SK-N-MC (cell line): ENCODE measurements around the gene CDKL2.
"Not testable (repeated sequence)": the region's sequence is repeated elsewhere in the genome, so short reads cannot be mapped to it uniquely, and the experiment has no call there.

Experiments used
- DNase-seq: peaks from one replicate; pipeline ENCODE4 v3.0.0-alpha.2; 2011; ENCODE audit warnings: low read depth, low spot score
- H3K27ac ChIP-seq: fragments of 200-600 bp; sonication (generic); 2 replicates; pipeline ENCODE4 v1.5.1; 2016; ENCODE audit warnings: mixed run types
- H3K36me3 ChIP-seq: fragments of 200-600 bp; sonication (generic); 2 replicates; pipeline ENCODE4 v1.6.1; 2017; ENCODE audit warnings: antibody characterized with exemption, low read length, mixed read lengths; ENCODE audit not compliant: insufficient read depth
- H3K4me3 ChIP-seq: fragments of 200-600 bp; sonication (generic); 2 replicates; pipeline ENCODE4 v1.5.1; 2016
- H3K9ac ChIP-seq: fragments of 200-600 bp; sonication (generic); 2 replicates; pipeline ENCODE4 v1.8.0; 2017; ENCODE audit warnings: mixed run types, mixed read lengths; ENCODE audit not compliant: insufficient read length
- H3K9me3 ChIP-seq: fragments of 200-600 bp; sonication (generic); 2 replicates; pipeline ENCODE4 v1.6.1; 2017; ENCODE audit warnings: low read depth, mild to moderate bottlenecking, antibody characterized with exemption, low read length, moderate library complexity, mixed read lengths
- EZH2 ChIP-seq: fragments of 200-600 bp; sonication (generic); IDR thresholded peaks from one replicate; pipeline ENCODE4 v1.6.1; 2017; ENCODE audit warnings: antibody characterized with exemption
- FOXP2 ChIP-seq: optimal IDR thresholded peaks from 2 replicates; pipeline ENCODE3; 2011; ENCODE audit warnings: mild to moderate bottlenecking, moderate library complexity; ENCODE audit not compliant: insufficient read depth; ENCODE audit errors: extremely low read length, control extremely low read depth
- POLR2AphosphoS5 ChIP-seq: IDR thresholded peaks from 2 replicates; pipeline ENCODE4 v1.6.1; 2012; ENCODE audit warnings: mild to moderate bottlenecking, low read depth, low read length, borderline replicate concordance

CDKL2 gene

GRCh38 chr4:75671802-75672421 lies 41.6 kb upstream of the CDKL2 start:
- Histone ChIP-seq H3K4me3 (peak overlapping the region; percentile 98), H3K9ac (peak overlapping the region; percentile 91), H3K36me3 (peaks cover 8% of the 10 kb centered on the region; the same call in 1 of the 2 replicates), H3K9me3 (no peaks in the 10 kb centered on the region), H3K27ac (peak overlapping the region; percentile 81; the same call in 1 of the 2 replicates)
- TF ChIP-seq EZH2 (no peak), POLR2AphosphoS5 (no peak), FOXP2 (no peak)
- DNase-seq = no peak

GRCh38 chr4:75668596-75668995 lies 38.3 kb upstream of the CDKL2 start:
- Histone ChIP-seq H3K4me3 (no peak overlapping the region), H3K36me3 (peaks cover 19% of the 10 kb centered on the region), H3K9ac (no peak overlapping the region), H3K9me3 (no peaks in the 10 kb centered on the region), H3K27ac (no peak overlapping the region)
- no peak for TF ChIP-seq EZH2
- TF ChIP-seq POLR2AphosphoS5 = no peak
- no peak for TF ChIP-seq FOXP2
- DNase-seq = no peak

GRCh38 chr4:75667636-75668035 lies 37.3 kb upstream of the CDKL2 start:
- H3K9ac ChIP-seq, H3K4me3 ChIP-seq, DNase-seq, H3K9me3 ChIP-seq: not testable (repeated sequence)
- Histone ChIP-seq H3K36me3 (peaks cover 25% of the 10 kb centered on the region), H3K27ac (peak overlapping the region; percentile 23; the same call in 1 of the 2 replicates)

GRCh38 chr4:75666299-75666698 lies 36.0 kb upstream of the CDKL2 start:
- no peak for TF ChIP-seq EZH2
- no peak for TF ChIP-seq FOXP2
- no peak for TF ChIP-seq POLR2AphosphoS5
- Histone ChIP-seq H3K9ac (no peak overlapping the region), H3K4me3 (no peak overlapping the region), H3K36me3 (peaks cover 36% of the 10 kb centered on the region), H3K9me3 (no peaks in the 10 kb centered on the region), H3K27ac (peak overlapping the region; percentile 29; the same call in 1 of the 2 replicates)
- no peak for DNase-seq

GRCh38 chr4:75664604-75665003 lies 34.3 kb upstream of the CDKL2 start:
- H3K36me3 ChIP-seq = peaks cover 45% of the 10 kb centered on the region
- not testable (repeated sequence) for DNase-seq, H3K4me3 ChIP-seq, H3K27ac ChIP-seq, H3K9me3 ChIP-seq, H3K9ac ChIP-seq

GRCh38 chr4:75662626-75663025 lies 32.3 kb upstream of the CDKL2 start:
- H3K4me3 ChIP-seq = no peak overlapping the region
- H3K36me3 ChIP-seq = peaks cover 65% of the 10 kb centered on the region
- TF ChIP-seq FOXP2 (no peak), EZH2 (no peak), POLR2AphosphoS5 (no peak)
- H3K9ac ChIP-seq = no peak overlapping the region
- no peaks in the 10 kb centered on the region for H3K9me3 ChIP-seq
- H3K27ac ChIP-seq = peak overlapping the region; percentile 48; the same call in 1 of the 2 replicates
- no peak for DNase-seq

- no peak overlapping the region for H3K9ac ChIP-seq
- DNase-seq = no peak
- no peak overlapping the region for H3K4me3 ChIP-seq
- H3K36me3 ChIP-seq = peaks cover 85% of the 10 kb centered on the region
- H3K27ac ChIP-seq = peak overlapping the region; percentile 67
- no peak for TF ChIP-seq FOXP2
- TF ChIP-seq EZH2 = no peak
- no peak for TF ChIP-seq POLR2AphosphoS5
- H3K9me3 ChIP-seq = no peaks in the 10 kb centered on the region
These were observed 30.2 kb upstream of the CDKL2 start for GRCh38 chr4:75660491-75660890.

GRCh38 chr4:75659512-75660031 lies 29.2 kb upstream of the CDKL2 start:
- H3K4me3 ChIP-seq = no peak overlapping the region
- no peak overlapping the region for H3K9ac ChIP-seq
- peak overlapping the region; percentile 67; the same call in 1 of the 2 replicates for H3K27ac ChIP-seq
- DNase-seq = no peak
- H3K9me3 ChIP-seq = no peaks in the 10 kb centered on the region
- no peak for TF ChIP-seq FOXP2
- no peak for TF ChIP-seq POLR2AphosphoS5
- H3K36me3 ChIP-seq = peaks cover 87% of the 10 kb centered on the region

GRCh38 chr4:75658876-75659275 lies 28.5 kb upstream of the CDKL2 start:
- no peak for DNase-seq
- no peak overlapping the region for H3K27ac ChIP-seq

More at GRCh38 chr4:75658876-75659275, 28.5 kb upstream of the CDKL2 start:
- Histone ChIP-seq H3K36me3 (peaks cover 91% of the 10 kb centered on the region), H3K9ac (no peak overlapping the region), H3K9me3 (no peaks in the 10 kb centered on the region), H3K4me3 (no peak overlapping the region)
- no peak for TF ChIP-seq FOXP2
- no peak for TF ChIP-seq POLR2AphosphoS5
